Bronchial epithelial cell (primary cell): ENCODE measurements around the gene NBAS. TPM values are rescaled to one million over a fixed set of nuclear protein-coding genes. Genes with fewer than 3 reads are reported as not detected.

ENCODE experiments used
- DNase-seq: peaks from one replicate; pipeline ENCODE4 v3.0.0-alpha.2; 2010; ENCODE audit warnings: low read depth
- FAIRE-seq: peaks from 2 replicates; lab custom pipeline; 2011; peaks lifted over from hg19 to GRCh38; lab: Jason Lieb, UNC
- H3K27me3 ChIP-seq: 2 replicates; pipeline ENCODE4 v1.5.1; 2011; ENCODE audit warnings: low read length; ENCODE audit not compliant: control insufficient read depth, insufficient read depth
- H3K36me3 ChIP-seq: 2 replicates; pipeline ENCODE4 v1.5.1; 2011; ENCODE audit warnings: low read length; ENCODE audit not compliant: control insufficient read depth, insufficient read depth
- H3K4me3 ChIP-seq: 2 replicates; pipeline ENCODE4 v1.5.1; 2011; ENCODE audit warnings: mild to moderate bottlenecking, low read depth, low read length, control low read depth
- CTCF ChIP-seq: IDR thresholded peaks from 2 replicates; pipeline ENCODE4 v1.5.1; 2011; ENCODE audit warnings: mild to moderate bottlenecking, moderate library complexity, low read length, control low read depth, inconsistent platforms; ENCODE audit not compliant: insufficient read depth, severe bottlenecking
- total RNA-seq: library from RNA; depleted of rRNA; stranded (reverse); fragments of >200 nt; gene quantifications from 2 replicates; pipeline ENCODE4 v1.2.1, GENCODE V29; 2014

The NBAS gene
- total RNA-seq, 1 donor from 2014 or later = 78.2 TPM

DNA sequence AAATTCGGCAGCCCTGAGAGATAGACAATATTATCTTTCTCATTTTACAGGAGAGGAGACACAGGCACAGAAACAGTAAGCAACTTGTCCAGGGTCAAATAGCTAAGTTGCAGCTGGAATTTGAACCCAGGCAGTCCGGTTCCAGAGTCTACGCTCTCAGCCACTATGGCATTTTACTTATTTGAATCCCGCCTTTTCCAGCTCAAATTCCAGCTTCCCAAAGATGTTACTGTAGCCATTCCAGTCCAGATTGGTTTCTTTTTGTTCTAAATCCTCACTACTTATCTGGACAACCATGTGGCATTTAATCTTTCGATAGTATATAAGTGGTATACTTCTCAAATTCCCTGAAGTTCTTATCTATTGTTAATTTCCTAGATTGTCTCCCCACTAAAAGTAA is 125.7 kb downstream of the NBAS start:
- TF ChIP-seq CTCF = no peak
- Histone ChIP-seq H3K36me3 (no peaks in the 10 kb centered on the region), H3K4me3 (no peak overlapping the region), H3K27me3 (no peaks in the 10 kb centered on the region)
- FAIRE-seq (no peak), DNase-seq (no peak)

- no peak for TF ChIP-seq CTCF
- Histone ChIP-seq H3K27me3 (no peaks in the 10 kb centered on the region), H3K4me3 (no peak overlapping the region), H3K36me3 (no peaks in the 10 kb centered on the region)
- FAIRE-seq (no peak), DNase-seq (no peak)
Measured at GRCh38 chr2:15432642-15433256, 128.4 kb downstream of the NBAS start.

DNA sequence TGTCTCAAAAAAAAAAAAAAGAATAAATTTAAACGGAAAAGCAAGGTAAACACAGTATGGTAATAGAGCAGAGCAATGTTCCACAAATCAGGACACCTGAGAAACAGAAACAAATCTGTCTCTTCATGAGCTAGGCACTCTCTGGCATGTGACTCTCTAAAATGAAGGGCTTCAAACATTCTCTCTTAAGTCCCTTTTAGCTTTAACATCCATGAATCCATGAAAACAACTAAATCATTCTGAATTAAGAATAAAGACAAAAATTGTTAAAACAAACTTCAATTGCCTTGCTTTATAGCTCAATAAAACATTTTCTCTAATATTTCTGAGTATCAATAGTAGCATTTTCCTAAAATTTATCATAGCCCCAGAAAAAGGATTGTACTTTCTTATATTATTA is 132.1 kb downstream of the NBAS start:
- no peaks in the 10 kb centered on the region for H3K36me3 ChIP-seq
- no peak for TF ChIP-seq CTCF
- no peaks in the 10 kb centered on the region for H3K27me3 ChIP-seq
- H3K4me3 ChIP-seq = no peak overlapping the region
- no peak for FAIRE-seq
- DNase-seq = no peak

GRCh38 chr2:15427987-15428386 is 133.1 kb downstream of the NBAS start:
- no peak for FAIRE-seq

GRCh38 chr2:15426606-15427005 is 134.5 kb downstream of the NBAS start:
- TF ChIP-seq CTCF = no peak
- no peak for DNase-seq
- FAIRE-seq = no peak
- Histone ChIP-seq H3K4me3 (no peak overlapping the region), H3K27me3 (no peaks in the 10 kb centered on the region), H3K36me3 (no peaks in the 10 kb centered on the region)

More at GRCh38 chr2:15427987-15428386, 133.1 kb downstream of the NBAS start:
- Histone ChIP-seq H3K36me3 (no peaks in the 10 kb centered on the region), H3K27me3 (no peaks in the 10 kb centered on the region), H3K4me3 (no peak overlapping the region)
- no peak for TF ChIP-seq CTCF
- DNase-seq = no peak

GRCh38 chr2:15425712-15426111 is 135.4 kb downstream of the NBAS start:
- H3K27me3 ChIP-seq = no peaks in the 10 kb centered on the region
- H3K4me3 ChIP-seq = no peak overlapping the region
- TF ChIP-seq CTCF = no peak
- H3K36me3 ChIP-seq = no peaks in the 10 kb centered on the region
- FAIRE-seq (no peak), DNase-seq (no peak)
